HepG2 (cell line): Measurements from ENCODE around the gene LRRC3C. TPM values are rescaled to one million over a fixed set of nuclear protein-coding genes. Genes with fewer than 3 reads are reported as not detected.

Experiments
- ATAC-seq: fragments of 200-7000 bp; cut with Tn5 transposase; 3 replicates; pipeline ENCODE4 v1.9.1; 2020; ENCODE audit warnings: mild to moderate bottlenecking, moderate library complexity
- BruUV-seq: library from RNA; stranded (reverse); fragments of 400-500 nt; replicated peaks from 2 replicates; lab custom pipeline; 2021; lab: Mats Ljungman, UMichigan
- CTCF ChIA-PET: fragments of 300-600 bp; formaldehyde crosslinking; extraction: SDS; loops from one replicate; lab custom pipeline; 2021; ENCODE audit warnings: low total read pairs, inconsistent platforms, low intra/inter-chr PET ratio; lab: Yijun Ruan, JAX
- POLR2A ChIA-PET: fragments of 350-600 bp; sonication (Branson Sonifier 250); formaldehyde crosslinking; loops from one replicate; lab custom pipeline; 2020; ENCODE audit warnings: antibody characterized with exemption, inconsistent platforms; lab: Yijun Ruan, JAX
- DNase-seq: peaks from one replicate; pipeline ENCODE4 v3.0.0-alpha.2; 2015; ENCODE audit warnings: low spot score
- FAIRE-seq: peaks from 3 replicates; lab custom pipeline; 2011; peaks lifted over from hg19 to GRCh38; lab: Jason Lieb, UNC
- H2AFZ ChIP-seq: one replicate; pipeline ENCODE4 v1.6.1; 2011; ENCODE audit warnings: low read length, inconsistent platforms
- H3K27ac ChIP-seq: fragments of 300-600 bp; 3 replicates; pipeline ENCODE4 v1.8.0; 2011; ENCODE audit warnings: mixed run types, mild to moderate bottlenecking, mixed read lengths, low read length, inconsistent platforms; ENCODE audit not compliant: insufficient read depth; ENCODE audit errors: extremely low read length
- H3K27me3 ChIP-seq, 2 experiments: fragments of 200-600 bp in 1 of 2; 2 replicates in 1 of 2; 3 replicates in 1 of 2; pipeline versions ENCODE4 v1.6.0 to v1.8.0; 2011; ENCODE audit warnings: low read length in 2 of 2, mild to moderate bottlenecking in 2 of 2, moderate library complexity in 2 of 2, inconsistent platforms in 1 of 2; ENCODE audit not compliant: insufficient read depth in 2 of 2, control insufficient read depth in 1 of 2
- H3K36me3 ChIP-seq, 2 experiments: fragments of 200-600 bp in 1 of 2; replicated peaks in 1 of 2; 2 replicates in 1 of 2; 3 replicates in 1 of 2; pipeline versions ENCODE4 v1.5.1 to v1.8.0; 2011; ENCODE audit warnings: low read length in 2 of 2, inconsistent platforms in 1 of 2; ENCODE audit not compliant: insufficient read depth in 2 of 2, control insufficient read depth in 1 of 2
- H3K4me1 ChIP-seq: 2 replicates; pipeline ENCODE4 v1.5.1; 2012; ENCODE audit warnings: low read length, inconsistent platforms; ENCODE audit not compliant: insufficient read depth
- H3K4me2 ChIP-seq: 2 replicates; pipeline ENCODE4 v1.6.0; 2011; ENCODE audit warnings: low read depth, low read length, inconsistent platforms
- H3K4me3 ChIP-seq, 3 experiments: fragments of 200-600 bp in 1 of 3; sonication (generic), shearing (Covaris generic) in 1 of 3; replicated peaks in 1 of 3; 2 replicates each; pipeline ENCODE4 v1.5.1; 2011 to 2016; ENCODE audit warnings: low read length in 3 of 3, inconsistent platforms in 2 of 3, low read depth in 2 of 3, mild to moderate bottlenecking in 2 of 3, control low read depth in 1 of 3, mixed read lengths in 1 of 3; ENCODE audit not compliant: insufficient read depth in 1 of 3
- H3K79me2 ChIP-seq: one replicate; pipeline ENCODE4 v1.6.1; 2011; ENCODE audit warnings: low read length, inconsistent platforms; ENCODE audit not compliant: insufficient read depth
- H3K9ac ChIP-seq: 2 replicates; pipeline ENCODE4 v1.6.0; 2011; ENCODE audit warnings: mild to moderate bottlenecking, low read depth, low read length, inconsistent platforms; ENCODE audit not compliant: insufficient read depth
- H3K9me3 ChIP-seq: 2 replicates; pipeline ENCODE4 v1.5.1; 2012; ENCODE audit warnings: mild to moderate bottlenecking, low read length
- H4K20me1 ChIP-seq: 2 replicates; pipeline ENCODE4 v1.6.0; 2011; ENCODE audit warnings: inconsistent platforms, mild to moderate bottlenecking, low read length, moderate library complexity; ENCODE audit not compliant: insufficient read depth
- AKAP8 ChIP-seq: sonication (generic); formaldehyde crosslinking; IDR thresholded peaks from 2 replicates; pipeline ENCODE4 v1.5.1; 2020; ENCODE audit warnings: mild to moderate bottlenecking, missing genetic modification reagents
- ASH2L ChIP-seq: fragments of 300-600, 200-600 bp; sonication (generic); IDR thresholded peaks from 2 replicates; pipeline ENCODE4 v1.7.0; 2017; ENCODE audit warnings: low read depth, mild to moderate bottlenecking, moderate library complexity, mixed read lengths, low read length; ENCODE audit not compliant: insufficient read length
- FOXP1 ChIP-seq, 2 experiments: fragments of 450-650 bp in 1 of 2; IDR thresholded peaks; 2 replicates each; pipeline ENCODE4 v1.6.1; 2017 to 2018; ENCODE audit warnings: antibody characterized with exemption in 1 of 2
- HNF4A ChIP-seq: sonication (generic); formaldehyde crosslinking; IDR thresholded peaks from 2 replicates; pipeline ENCODE4 v1.4.0; 2020; ENCODE audit warnings: missing genetic modification reagents
- KDM5B ChIP-seq: sonication (generic); formaldehyde crosslinking; IDR thresholded peaks from 2 replicates; pipeline ENCODE4 v1.4.0; 2020; ENCODE audit warnings: missing genetic modification reagents, mild to moderate bottlenecking, borderline replicate concordance
- NR2F1 ChIP-seq, 2 experiments: fragments of 450-650 bp in 1 of 2; formaldehyde crosslinking in 1 of 2; IDR thresholded peaks; 2 replicates each; pipeline versions ENCODE4 v1.5.0 to v1.6.1; 2016 to 2020; ENCODE audit warnings: mild to moderate bottlenecking in 1 of 2, missing compliant biosample characterization in 1 of 2, missing genetic modification reagents in 1 of 2, moderate library complexity in 1 of 2
- SAFB2 ChIP-seq: sonication (generic); formaldehyde crosslinking; IDR thresholded peaks from 2 replicates; pipeline ENCODE4 v1.5.1; 2020; ENCODE audit warnings: missing genetic modification reagents, low read depth, mild to moderate bottlenecking, borderline replicate concordance
- SETDB1 ChIP-seq: sonication (generic); formaldehyde crosslinking; IDR thresholded peaks from 2 replicates; pipeline ENCODE4 v1.5.1; 2020; ENCODE audit warnings: missing genetic modification reagents, mild to moderate bottlenecking, borderline replicate concordance
- SMAD3 ChIP-seq: sonication (generic); formaldehyde crosslinking; IDR thresholded peaks from 2 replicates; pipeline ENCODE4 v1.4.0; 2020; ENCODE audit warnings: missing genetic modification reagents
- TCF12 ChIP-seq, 2 experiments: fragments of 450-650 bp in 1 of 2; sonication (generic) in 1 of 2; formaldehyde crosslinking in 1 of 2; IDR thresholded peaks; 2 replicates each; pipeline versions ENCODE4 v1.6.1 to v1.8.0; 2017 to 2022; ENCODE audit warnings: antibody characterized with exemption in 1 of 2, mild to moderate bottlenecking in 1 of 2, missing genetic modification reagents in 1 of 2, moderate library complexity in 1 of 2
- THYN1 ChIP-seq: sonication (generic); formaldehyde crosslinking; IDR thresholded peaks from 2 replicates; pipeline ENCODE4 v1.8.1; 2023; ENCODE audit warnings: low read depth, mild to moderate bottlenecking, moderate library complexity, missing genetic modification reagents, borderline replicate concordance
- ZMYM3 ChIP-seq: sonication (generic); formaldehyde crosslinking; IDR thresholded peaks from 2 replicates; pipeline ENCODE4 v1.5.1; 2020; ENCODE audit warnings: mild to moderate bottlenecking, missing genetic modification reagents
- ZNF12 ChIP-seq: sonication (generic); formaldehyde crosslinking; IDR thresholded peaks from 2 replicates; pipeline ENCODE4 v1.5.0; 2020; ENCODE audit warnings: missing genetic modification reagents
- ZNF619 ChIP-seq: sonication (generic); formaldehyde crosslinking; IDR thresholded peaks from 2 replicates; pipeline ENCODE4 v1.4.0; 2020; ENCODE audit warnings: mild to moderate bottlenecking, missing genetic modification reagents
- WGBS: methylation state at CpG from one replicate; pipeline ENCODE4 v1.1.6; 2017; ENCODE audit warnings: low lambda C conversion rate; 5-methylcytosine and 5-hydroxymethylcytosine counted together
- in situ Hi-C: cut with HindIII; loops from 2 replicates; pipeline ENCODE4 v1.10.0; 2017; ENCODE audit warnings: low pct_unique_long_range_greater_than_20kb; ENCODE audit not compliant: extremely low pct_ligation_motif_present
- intact Hi-C: fragments of 100-400 bp; cut with micrococcal nuclease; formaldehyde crosslinking; loops from one replicate; pipeline ENCODE4 v1.10.0; 2022; ENCODE audit not compliant: unreplicated experiment
- polyA plus RNA-seq, 8 experiments: library from polyadenylated mRNA; depleted of rRNA in 3 of 8; stranded (reverse) in 7 of 8; unstranded in 1 of 8; fragments of >200 nt; fragmentation: Illumina TruSeq in 4 of 8; extraction: Trizol in 4 of 8; gene quantifications; 2 replicates each; pipeline versions ENCODE4 v1.2.1 to v1.2.3, GENCODE V29; 2011 to 2016; ENCODE audit warnings: low read depth in 4 of 8, missing spikeins in 1 of 8, mixed read lengths in 1 of 8; ENCODE audit not compliant: insufficient read depth in 1 of 8
- total RNA-seq, 5 experiments: library from RNA; depleted of rRNA; stranded (reverse); fragments of >200 nt; fragmentation: Illumina TruSeq; extraction: Trizol; gene quantifications; 2 replicates each; pipeline ENCODE4 v1.2.3, GENCODE V29; 2016; ENCODE audit warnings: low read depth in 1 of 5
- TF ChIP-seq, protein P1 (sequence below): IDR thresholded peaks from 2 replicates; pipeline ENCODE4 v1.6.1; 2016
- TF ChIP-seq, protein P2 (sequence below): sonication (generic); formaldehyde crosslinking; IDR thresholded peaks from 2 replicates; pipeline ENCODE4 v1.8.0; 2023; ENCODE audit warnings: mild to moderate bottlenecking, missing genetic modification reagents
- TF ChIP-seq, protein P3 (sequence below): sonication (generic); formaldehyde crosslinking; IDR thresholded peaks from 2 replicates; pipeline ENCODE4 v1.4.0; 2020; ENCODE audit warnings: mild to moderate bottlenecking, missing genetic modification reagents
- TF ChIP-seq, protein P4 (sequence below): sonication (generic); formaldehyde crosslinking; IDR thresholded peaks from 2 replicates; pipeline ENCODE4 v1.5.1; 2020; ENCODE audit warnings: missing genetic modification reagents, mild to moderate bottlenecking, borderline replicate concordance

Gene LRRC3C
- total and polyA plus RNA-seq, 2 of the 13 experiments (the other 11 are each of a cell fraction or from before 2014, with no cell fraction given): 0.17 TPM; not detected in 1

DNA sequence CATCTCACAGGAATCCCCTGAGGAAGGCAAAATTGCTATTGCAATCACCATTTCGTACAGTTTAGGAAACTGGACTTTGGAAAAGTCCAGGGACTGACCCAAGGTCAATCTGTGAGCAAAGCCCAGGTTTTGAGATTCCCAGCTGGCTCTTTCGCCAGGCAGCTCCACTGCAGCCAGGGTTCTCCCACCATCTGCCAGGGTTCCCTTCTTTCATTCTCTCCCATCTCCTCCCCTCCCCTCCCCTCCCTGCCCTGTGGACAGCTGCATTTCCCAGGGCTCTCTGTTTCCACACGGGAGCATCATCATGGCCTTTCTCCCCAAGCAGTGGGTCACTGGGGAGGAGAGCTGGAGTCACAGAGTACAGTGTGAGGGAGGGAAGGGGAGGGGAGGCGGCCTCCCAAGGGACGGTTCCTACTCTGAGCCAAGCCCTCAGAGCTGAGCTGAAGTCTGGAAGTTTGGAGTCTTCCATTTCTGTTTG lies 23.4 kb downstream of the LRRC3C start:
- in situ Hi-C loops: no loop called here
- peaks cover 3 to 25% of the 10 kb centered on the region in 2 experiments; a peak in 3 of 5 replicates for H3K27me3 ChIP-seq
- no peak overlapping the region for H3K9ac ChIP-seq
- peaks cover 74% of the 10 kb centered on the region for H3K4me1 ChIP-seq
- H4K20me1 ChIP-seq: no peaks in the 10 kb centered on the region
- H3K4me2 ChIP-seq: peak overlapping the region; percentile 62
- no peaks in the 10 kb centered on the region for H3K36me3 ChIP-seq
- no peaks in the 10 kb centered on the region for H3K9me3 ChIP-seq
- ATAC-seq (peak; percentile 16), DNase-seq (no peak), FAIRE-seq (peak; percentile 21)
- POLR2A ChIA-PET: interaction anchor here (1.1 to 4.6 kb wide), 3 partner anchors 24 to 46 kb away, joined by 3 to 16 read pairs (median 3); partner anchors contain the start of genes LRRC3C, ORMDL3 and PSMD3
- H3K4me3 ChIP-seq: peak overlapping the region in 1 of 3 experiments; percentile 44; a peak in 1 of 6 replicates
- no peaks in the 10 kb centered on the region for H3K79me2 ChIP-seq
- intact Hi-C loops: no loop called here
- H3K27ac ChIP-seq: no peak overlapping the region
- WGBS: 3% methylated on average over 5 of the region's 5 CpGs
- no TSS peak for BruUV-seq
- H2AFZ ChIP-seq: no peak overlapping the region
- CTCF ChIA-PET: no interaction called here
- TF ChIP-seq KDM5B (CRISPR knock-in tag) (no peak), SMAD3 (CRISPR knock-in tag) (no peak), THYN1 (CRISPR knock-in tag) (no peak), ASH2L (no peak), NR2F1 (CRISPR knock-in tag; IDR thresholded peaks at IDR 0.05) (peak; percentile 15 to 38; a peak in 2 of 4 replicates), FOXP1 (IDR thresholded peaks at IDR 0.05) (no peak), FOXP1 (CRISPR knock-in tag; IDR thresholded peaks at IDR 0.05) (0 out of 2 replicates have a peak, but pooled peaks have one; percentile 3), SAFB2 (CRISPR knock-in tag) (no peak), ZNF12 (no peak), SETDB1 (CRISPR knock-in tag) (no peak), ZNF619 (CRISPR knock-in tag) (no peak), HNF4A (CRISPR knock-in tag) (peak; percentile 85), AKAP8 (CRISPR knock-in tag) (no peak), ZMYM3 (CRISPR knock-in tag) (peak; percentile 33; the same call in 1 of the 2 replicates), TCF12 (IDR thresholded peaks at IDR 0.05) (no peak), TCF12 (CRISPR knock-in tag; IDR thresholded peaks at IDR 0.05) (no peak)
- TF ChIP-seq, protein P1, sequence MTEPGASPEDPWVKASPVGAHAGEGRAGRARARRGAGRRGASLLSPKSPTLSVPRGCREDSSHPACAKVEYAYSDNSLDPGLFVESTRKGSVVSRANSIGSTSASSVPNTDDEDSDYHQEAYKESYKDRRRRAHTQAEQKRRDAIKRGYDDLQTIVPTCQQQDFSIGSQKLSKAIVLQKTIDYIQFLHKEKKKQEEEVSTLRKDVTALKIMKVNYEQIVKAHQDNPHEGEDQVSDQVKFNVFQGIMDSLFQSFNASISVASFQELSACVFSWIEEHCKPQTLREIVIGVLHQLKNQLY (CRISPR knock-in tag): no peak
- TF ChIP-seq, protein P2, sequence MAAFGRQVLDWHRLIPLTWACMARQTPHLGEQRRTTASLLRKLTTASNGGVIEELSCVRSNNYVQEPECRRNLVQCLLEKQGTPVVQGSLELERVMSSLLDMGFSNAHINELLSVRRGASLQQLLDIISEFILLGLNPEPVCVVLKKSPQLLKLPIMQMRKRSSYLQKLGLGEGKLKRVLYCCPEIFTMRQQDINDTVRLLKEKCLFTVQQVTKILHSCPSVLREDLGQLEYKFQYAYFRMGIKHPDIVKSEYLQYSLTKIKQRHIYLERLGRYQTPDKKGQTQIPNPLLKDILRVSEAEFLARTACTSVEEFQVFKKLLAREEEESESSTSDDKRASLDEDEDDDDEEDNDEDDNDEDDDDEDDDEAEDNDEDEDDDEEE (CRISPR knock-in tag): no peak
- TF ChIP-seq, protein P3, sequence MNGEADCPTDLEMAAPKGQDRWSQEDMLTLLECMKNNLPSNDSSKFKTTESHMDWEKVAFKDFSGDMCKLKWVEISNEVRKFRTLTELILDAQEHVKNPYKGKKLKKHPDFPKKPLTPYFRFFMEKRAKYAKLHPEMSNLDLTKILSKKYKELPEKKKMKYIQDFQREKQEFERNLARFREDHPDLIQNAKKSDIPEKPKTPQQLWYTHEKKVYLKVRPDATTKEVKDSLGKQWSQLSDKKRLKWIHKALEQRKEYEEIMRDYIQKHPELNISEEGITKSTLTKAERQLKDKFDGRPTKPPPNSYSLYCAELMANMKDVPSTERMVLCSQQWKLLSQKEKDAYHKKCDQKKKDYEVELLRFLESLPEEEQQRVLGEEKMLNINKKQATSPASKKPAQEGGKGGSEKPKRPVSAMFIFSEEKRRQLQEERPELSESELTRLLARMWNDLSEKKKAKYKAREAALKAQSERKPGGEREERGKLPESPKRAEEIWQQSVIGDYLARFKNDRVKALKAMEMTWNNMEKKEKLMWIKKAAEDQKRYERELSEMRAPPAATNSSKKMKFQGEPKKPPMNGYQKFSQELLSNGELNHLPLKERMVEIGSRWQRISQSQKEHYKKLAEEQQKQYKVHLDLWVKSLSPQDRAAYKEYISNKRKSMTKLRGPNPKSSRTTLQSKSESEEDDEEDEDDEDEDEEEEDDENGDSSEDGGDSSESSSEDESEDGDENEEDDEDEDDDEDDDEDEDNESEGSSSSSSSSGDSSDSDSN (CRISPR knock-in tag): no peak
- TF ChIP-seq, protein P4, sequence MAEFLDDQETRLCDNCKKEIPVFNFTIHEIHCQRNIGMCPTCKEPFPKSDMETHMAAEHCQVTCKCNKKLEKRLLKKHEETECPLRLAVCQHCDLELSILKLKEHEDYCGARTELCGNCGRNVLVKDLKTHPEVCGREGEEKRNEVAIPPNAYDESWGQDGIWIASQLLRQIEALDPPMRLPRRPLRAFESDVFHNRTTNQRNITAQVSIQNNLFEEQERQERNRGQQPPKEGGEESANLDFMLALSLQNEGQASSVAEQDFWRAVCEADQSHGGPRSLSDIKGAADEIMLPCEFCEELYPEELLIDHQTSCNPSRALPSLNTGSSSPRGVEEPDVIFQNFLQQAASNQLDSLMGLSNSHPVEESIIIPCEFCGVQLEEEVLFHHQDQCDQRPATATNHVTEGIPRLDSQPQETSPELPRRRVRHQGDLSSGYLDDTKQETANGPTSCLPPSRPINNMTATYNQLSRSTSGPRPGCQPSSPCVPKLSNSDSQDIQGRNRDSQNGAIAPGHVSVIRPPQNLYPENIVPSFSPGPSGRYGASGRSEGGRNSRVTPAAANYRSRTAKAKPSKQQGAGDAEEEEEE: no peak
